Measurements from ENCODE around the gene PTPRN2.

The PTPRN2 gene

GRCh38 chr7:158489462-158490155, 98.0 kb downstream of the PTPRN2 start:
- no peak for DNase-seq (ENCODE audit: low read depth in 2 of 2)

DNA sequence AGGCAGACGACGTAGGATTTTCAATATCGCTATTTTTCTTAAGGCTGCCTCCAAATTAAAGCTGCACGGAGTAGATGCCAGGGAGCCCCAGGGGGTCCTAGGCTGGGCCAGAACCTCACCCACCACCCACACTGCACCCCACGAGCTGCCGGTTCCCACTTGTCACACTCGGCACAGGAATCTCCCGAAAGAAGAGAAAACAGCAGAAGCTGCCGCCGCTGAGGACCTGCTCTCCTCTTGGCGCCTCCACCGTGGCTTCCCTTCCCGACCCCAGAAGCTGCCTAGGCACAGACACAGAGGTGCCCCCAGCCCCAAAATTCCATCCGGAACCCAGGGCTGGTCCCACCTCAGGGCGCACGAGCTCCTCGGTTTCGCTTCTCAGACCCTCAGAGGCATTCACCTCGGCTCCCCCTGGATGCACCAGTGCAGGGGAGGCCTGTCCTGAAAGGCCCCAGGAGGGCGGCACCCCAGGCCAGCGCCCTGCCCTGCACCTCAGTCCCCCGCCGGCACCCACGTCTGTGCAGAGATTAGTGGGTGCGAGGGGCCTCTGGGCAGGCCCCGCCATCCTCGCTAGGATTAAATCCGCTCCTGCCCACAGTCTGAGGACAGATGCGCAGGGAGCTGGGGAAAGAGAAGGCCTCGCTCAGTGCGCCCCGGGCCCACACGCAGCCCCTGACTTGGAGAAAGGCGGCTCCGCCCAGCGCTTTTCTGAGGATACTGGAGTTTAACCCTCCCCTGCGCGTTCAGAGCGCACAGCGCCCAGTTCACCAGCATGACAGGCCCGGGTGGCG, 99.2 kb downstream of the PTPRN2 start:
- DNase-seq (ENCODE audit: low read depth in 2 of 2) = no peak

GRCh38 chr7:158487631-158488151, 99.9 kb downstream of the PTPRN2 start:
- no peak for DNase-seq (ENCODE audit: low read depth in 2 of 2)

GRCh38 chr7:158486919-158487318, 100.7 kb downstream of the PTPRN2 start:
- DNase-seq (ENCODE audit: low read depth in 2 of 2) = no peak

DNA sequence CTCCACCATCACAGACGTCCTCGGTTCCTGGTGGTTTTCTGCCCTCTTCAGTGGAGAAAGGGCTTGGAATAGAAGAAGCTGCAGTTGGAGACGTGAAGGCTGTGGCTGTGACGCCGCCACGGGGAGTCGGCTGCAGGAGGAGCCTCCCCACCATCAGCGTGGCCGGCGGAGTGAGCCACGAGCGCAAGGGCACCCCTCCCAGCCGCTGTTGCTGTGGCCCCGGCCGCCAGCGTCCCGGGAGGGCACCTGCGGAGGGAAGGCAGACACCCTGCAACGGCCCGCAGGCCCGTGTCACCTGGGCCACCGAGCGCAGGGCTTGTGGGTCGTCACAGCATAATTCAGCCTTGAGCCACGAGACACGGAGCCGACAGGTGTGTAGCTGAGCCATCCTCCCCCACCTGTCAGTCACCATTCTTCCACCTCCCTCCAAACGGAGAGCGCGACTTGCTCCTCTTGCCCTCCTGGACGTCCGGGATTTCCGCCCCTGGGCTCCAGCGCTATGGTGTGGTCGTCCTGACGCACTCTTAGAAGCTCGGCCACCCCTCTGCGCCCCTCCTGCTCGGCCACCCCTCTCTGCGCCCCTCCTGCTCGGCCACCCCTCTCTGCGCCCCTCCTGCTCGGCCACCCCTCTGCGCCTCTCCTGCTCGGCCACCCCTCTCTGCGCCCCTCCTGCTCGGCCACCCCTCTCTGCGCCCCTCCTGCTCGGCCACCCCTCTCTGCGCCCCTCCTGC, 102.7 kb downstream of the PTPRN2 start:
- DNase-seq (ENCODE audit: low read depth in 2 of 2) = no peak

DNA sequence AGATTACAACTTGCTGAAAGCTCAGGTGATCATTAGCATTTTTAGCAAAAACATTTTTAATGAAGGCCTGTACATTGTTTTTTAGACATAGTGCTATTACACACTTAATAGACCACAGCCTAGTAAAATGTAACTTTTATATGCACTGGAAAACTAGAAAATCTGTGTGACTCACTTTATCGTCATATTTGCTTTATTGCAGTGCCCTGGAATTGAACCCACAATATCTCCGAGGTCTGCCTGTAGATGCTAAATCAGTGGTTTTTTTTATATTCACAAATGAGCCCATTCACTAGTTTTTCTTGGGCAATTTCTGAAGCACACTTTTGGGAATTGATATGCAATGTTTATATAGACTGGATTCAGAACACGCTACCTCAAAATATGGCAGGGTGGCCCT, 105.1 kb downstream of the PTPRN2 start:
- no peak for DNase-seq (ENCODE audit: low read depth in 2 of 2)

DNA sequence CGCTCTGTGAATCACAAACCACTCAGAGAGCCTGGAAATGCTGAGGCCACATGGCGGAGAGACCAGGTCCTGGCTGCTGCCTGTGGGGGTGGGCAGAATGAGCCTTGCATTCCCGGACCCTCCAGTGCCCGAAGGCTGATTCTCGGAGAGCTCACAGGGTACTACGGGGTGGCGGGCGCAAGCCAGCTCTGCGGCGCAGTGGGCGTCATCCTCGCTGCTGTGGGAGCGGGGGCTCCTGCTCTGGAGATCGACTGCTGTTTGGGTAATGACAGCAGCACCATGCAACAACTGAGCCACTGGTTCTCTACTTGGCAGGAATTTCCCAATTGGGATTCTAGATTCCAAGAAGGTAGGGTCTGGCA, 108.0 kb downstream of the PTPRN2 start:
- DNase-seq (ENCODE audit: low read depth in 2 of 2) = no peak

DNA sequence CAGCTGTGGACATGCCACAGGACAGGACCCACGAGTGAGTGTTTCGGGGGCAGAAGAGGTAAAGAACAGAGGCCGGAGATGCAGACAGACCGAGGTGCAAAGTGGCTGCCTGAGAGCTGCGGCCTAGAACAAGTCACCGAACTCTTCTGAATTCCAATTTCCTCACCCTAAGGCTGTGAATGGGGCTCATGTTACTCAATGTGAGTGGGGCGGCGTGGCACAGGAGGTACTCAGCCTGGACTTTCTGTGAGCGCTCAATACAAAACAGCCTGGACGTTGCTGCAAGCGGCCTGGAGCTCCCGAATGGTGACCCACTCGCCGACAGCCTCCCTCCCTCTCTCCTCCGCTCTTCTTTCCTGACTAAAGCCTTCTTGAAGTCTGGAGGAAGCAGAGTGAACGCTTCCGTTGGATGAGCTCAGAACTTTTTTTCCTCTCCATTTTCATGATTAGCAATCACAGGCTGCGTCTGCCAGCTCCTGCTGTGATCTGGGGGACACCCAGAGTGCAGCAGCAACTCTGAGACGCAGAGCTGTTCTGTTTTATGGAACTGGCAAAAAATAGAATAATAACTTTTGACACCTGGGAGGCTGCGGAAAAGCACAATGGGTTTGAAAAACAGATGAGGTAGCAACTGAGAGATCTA, 108.5 kb downstream of the PTPRN2 start:
- DNase-seq (ENCODE audit: low read depth in 2 of 2) = no peak

DNA sequence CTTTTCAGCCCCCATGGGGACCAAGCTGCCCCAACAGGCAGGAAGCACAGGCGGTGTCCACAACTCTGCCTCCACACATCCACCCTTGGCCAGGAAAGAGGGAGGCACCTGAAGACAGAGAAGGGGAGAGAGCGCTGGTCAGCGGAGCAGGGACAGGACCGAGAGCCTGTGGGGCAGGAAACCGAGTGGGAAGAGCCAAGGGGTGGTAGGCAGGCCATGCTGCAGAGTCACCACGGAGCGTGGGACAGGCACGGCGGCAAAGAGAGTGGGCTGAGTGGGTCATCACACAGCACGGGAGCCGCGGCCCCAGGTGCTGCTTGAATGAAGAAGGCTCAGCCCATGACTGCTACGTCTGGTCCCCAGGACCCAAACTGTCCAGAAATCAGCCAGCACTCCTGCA, 109.8 kb downstream of the PTPRN2 start:
- DNase-seq (ENCODE audit: low read depth in 2 of 2) = no peak

DNA sequence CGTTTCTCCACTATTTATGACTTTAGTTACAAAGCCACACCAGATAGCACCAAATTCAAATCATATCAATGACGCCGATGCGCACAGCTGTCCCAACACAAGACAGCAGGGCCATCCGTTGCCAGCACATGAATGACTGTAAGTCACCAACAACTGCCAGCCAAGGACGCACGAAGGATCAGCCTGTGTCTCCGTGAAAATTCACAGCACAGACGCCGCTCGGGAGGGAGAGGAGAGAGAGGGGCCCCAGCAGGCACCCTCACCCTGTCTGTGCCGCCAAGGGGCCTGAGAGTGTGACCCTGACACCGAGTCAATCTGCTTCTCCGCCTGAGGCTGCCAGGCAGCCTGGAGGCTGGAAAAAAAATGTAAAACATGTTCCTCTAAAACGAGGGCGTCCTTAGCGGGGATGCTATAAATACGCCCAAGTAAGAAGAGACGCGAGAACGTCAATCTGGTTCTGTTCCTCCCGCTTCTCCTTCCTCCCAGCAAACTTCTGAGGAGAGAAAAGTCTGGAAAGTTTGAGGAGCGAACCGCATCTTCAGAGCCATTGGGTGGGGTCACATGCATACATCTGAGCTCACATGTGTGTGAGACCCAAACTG, 111.2 kb downstream of the PTPRN2 start:
- DNase-seq (ENCODE audit: low read depth in 2 of 2) = no peak

DNA sequence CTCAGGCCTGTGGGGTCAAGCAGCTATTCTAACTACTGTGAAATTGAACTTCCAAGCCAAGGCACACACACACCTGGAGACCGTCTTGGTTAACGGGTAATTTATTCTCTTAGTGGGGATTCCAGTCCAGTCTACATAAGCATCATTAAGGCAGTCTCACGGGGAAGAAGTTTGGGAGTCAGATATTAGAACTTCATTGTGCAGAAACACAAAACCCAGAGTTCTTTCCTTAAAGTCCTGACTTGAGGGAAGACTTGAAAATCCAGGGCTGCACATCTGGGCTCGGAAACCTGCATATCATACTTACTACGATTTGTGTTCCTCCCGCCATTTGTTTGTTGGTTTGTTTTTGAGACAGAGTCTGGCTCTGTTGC, 112.0 kb downstream of the PTPRN2 start:
- no peak for DNase-seq (ENCODE audit: low read depth in 2 of 2)

GRCh38 chr7:158475036-158475678, 112.5 kb downstream of the PTPRN2 start:
- no peak for DNase-seq (ENCODE audit: low read depth in 2 of 2)

- DNase-seq (ENCODE audit: low read depth in 2 of 2) = no peak
Observed at GRCh38 chr7:158474488-158474887, 113.1 kb downstream of the PTPRN2 start.

DNA sequence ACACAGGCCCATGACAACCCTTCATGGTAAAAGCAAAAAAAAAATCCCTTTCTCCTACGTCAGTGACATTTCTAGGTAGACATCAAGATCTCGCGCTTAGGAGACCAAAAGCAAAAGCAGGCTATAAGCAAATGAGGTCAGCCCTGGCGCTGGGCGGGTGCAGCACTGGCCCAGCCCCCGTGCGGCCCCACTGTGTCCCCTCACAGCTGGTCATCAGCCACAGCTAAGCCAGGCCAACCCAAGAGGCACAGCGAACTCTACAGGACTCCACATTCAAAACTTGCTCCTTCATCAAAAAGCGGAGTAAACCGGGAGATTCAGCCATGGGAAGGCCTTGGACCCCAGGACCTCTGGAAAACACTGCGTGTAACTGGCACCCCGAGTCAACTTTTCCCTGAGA, 113.7 kb downstream of the PTPRN2 start:
- no peak for DNase-seq (ENCODE audit: low read depth in 2 of 2)

- DNase-seq (ENCODE audit: low read depth in 2 of 2) = no peak
Observed at GRCh38 chr7:158473221-158473620, 114.4 kb downstream of the PTPRN2 start.

DNA sequence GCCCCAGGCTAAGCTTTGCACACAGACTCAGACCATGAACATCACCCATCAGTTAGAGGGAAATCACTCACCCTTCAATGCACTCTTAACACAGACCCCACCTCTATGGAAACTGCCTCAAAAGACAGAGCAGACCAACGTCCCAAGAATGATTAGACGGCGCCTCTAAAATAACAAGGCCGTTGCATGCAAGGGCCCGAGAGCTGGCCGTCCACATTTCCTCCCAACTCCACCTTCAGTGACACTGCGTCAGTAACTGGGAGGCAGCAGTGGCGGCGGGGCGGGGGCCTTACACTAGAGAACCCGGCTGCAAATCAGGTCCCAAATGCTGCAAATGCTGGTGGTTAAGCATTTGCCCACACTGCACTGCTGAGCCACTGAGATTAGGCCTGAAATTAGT, 115.0 kb downstream of the PTPRN2 start:
- DNase-seq (ENCODE audit: low read depth in 2 of 2) = no peak

DNA sequence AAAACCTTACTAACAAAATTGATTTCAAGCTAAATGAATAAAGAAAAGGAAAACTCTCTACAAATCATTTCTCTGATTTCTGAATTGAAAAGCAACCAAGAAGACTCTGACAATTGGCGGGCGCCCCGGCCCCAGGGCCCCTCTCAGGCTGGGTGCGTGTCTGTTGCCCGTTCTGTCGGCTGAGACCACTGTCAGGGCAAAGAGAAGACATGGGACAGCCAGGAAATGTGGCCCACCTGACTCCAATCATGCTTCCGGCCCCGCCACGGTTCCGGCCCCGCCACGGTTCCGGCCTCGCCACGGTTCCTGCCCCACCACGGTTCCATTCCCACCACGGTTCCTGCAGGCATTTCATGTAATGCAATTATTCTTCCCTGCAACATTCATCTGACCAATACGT, 115.9 kb downstream of the PTPRN2 start:
- no peak for DNase-seq (ENCODE audit: low read depth in 2 of 2)

- no peak for DNase-seq (ENCODE audit: low read depth in 2 of 2)
Observed at GRCh38 chr7:158470336-158470735, 117.3 kb downstream of the PTPRN2 start.

DNA sequence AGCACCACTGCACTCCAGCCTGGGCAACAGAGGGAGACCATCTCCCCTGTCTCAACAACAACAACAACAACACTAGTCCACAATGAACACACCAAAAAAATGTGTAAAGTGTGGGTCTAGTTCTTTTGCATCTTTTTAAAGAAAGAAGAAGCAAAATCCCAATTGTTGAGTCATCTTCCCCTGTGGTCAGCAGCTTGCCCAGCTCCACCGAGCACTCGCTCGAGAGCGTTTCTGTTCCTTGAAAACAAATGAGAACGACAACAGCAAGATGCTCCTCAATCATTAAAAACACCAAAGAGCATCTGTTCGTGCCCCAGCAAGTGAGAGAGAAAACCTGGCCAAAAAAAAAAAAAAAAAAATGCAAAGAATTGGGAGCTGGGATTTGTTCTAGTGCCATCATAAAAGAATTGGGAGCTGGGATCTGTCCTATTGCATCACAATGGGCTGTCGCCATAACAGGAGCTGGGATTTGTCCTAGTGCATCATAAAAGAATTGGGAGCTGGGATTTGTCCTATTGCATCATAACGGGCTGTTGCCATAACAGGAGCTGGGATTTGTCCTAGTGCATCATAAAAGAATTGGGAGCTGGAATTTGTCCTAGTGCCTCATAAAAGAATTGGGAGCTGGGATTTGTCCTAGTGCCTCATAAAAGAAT, 118.1 kb downstream of the PTPRN2 start:
- no peak for DNase-seq (ENCODE audit: low read depth in 2 of 2)

DNA sequence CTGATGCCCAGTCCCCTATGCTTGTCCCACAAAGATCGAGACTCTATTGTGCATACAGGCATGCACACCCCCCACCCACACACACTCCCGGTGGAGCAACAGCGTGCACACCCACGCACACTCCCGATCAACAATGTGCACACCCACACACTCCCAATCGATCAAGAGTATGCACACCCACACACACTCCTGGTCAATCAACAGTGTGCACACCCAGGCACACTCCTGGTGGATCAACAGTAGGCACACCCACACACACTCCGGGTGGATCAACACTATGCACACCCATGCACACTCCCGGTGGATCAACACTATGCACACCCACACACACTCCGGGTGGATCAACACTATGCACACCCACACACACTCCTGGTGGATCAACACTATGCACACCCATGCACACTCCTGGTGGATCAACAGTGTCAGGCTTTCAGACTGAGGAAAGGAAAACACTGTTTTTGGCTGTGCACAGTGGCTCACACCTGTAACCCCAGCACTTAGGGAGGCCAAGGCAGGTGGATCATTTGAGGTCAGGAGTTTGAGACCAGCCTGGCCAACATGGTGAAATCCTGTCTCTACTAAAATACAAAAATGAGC, 118.8 kb downstream of the PTPRN2 start:
- no peak for DNase-seq (ENCODE audit: low read depth in 2 of 2)
